Esophagus squamous epithelium (tissue), 5 donors: ENCODE data around the gene ADRA2B. TPM values are rescaled to one million over a fixed set of nuclear protein-coding genes. Genes with fewer than 3 reads are reported as not detected.
"Not testable (repeated sequence)": the region's sequence is repeated elsewhere in the genome, so short reads cannot be mapped to it uniquely, and the experiment has no call there.

Experiments
- DNase-seq: peaks from one replicate; lab custom pipeline; 2025; lab: John Stamatoyannopoulos, UW
- H3K27ac ChIP-seq, 4 donors: fragments of 200-600 bp; sonication (generic); one replicate each; pipeline ENCODE4 v1.5.1; 2016 to 2019; ENCODE audit warnings: mild to moderate bottlenecking in 1 of 4
- H3K27me3 ChIP-seq, 4 donors: fragments of 200-600 bp; sonication (generic); 1 replicate in 3 of 4; 2 replicates in 1 of 4; pipeline versions ENCODE4 v1.5.1 to v1.6.0; 2017 to 2021; ENCODE audit warnings: antibody characterized with exemption in 1 of 4
- H3K36me3 ChIP-seq, 3 donors: fragments of 200-600 bp; sonication (generic); one replicate each; pipeline ENCODE4 v1.5.1; 2016 to 2019
- H3K4me1 ChIP-seq, 3 donors: fragments of 200-600 bp; sonication (generic); one replicate each; pipeline ENCODE4 v1.5.1; 2017 to 2019
- H3K4me3 ChIP-seq, 4 donors: fragments of 200-600 bp; sonication (generic); 1 replicate in 3 of 4; 2 replicates in 1 of 4; pipeline ENCODE4 v1.5.1; 2016 to 2019; ENCODE audit warnings: mild to moderate bottlenecking in 2 of 4, moderate library complexity in 1 of 4
- H3K9me3 ChIP-seq, 3 donors: fragments of 200-600 bp; sonication (generic); one replicate each; pipeline ENCODE4 v1.5.1; 2016 to 2019
- POLR2A ChIP-seq, 4 donors: fragments of 450-650 bp; IDR thresholded peaks; one replicate each; pipeline ENCODE4 v1.6.1; 2017; ENCODE audit warnings: antibody characterized with exemption in 4 of 4, mild to moderate bottlenecking in 4 of 4, moderate library complexity in 3 of 4
- WGBS, 2 donors: methylation state at CpG; one replicate each; pipeline ENCODE4 v1.1.5; 2018; 5-methylcytosine and 5-hydroxymethylcytosine counted together
- intact Hi-C: fragments of 100-400 bp; cut with DNase I; formaldehyde crosslinking; loops from one replicate; pipeline ENCODE4 v1.15.0; 2022
- total RNA-seq, 4 donors: library from RNA; depleted of rRNA; stranded (reverse); fragments of >200 nt; gene quantifications; one replicate each; pipeline ENCODE4 v1.1.0, GENCODE V29; 2016
- TF ChIP-seq, protein P1 (sequence below), 6 experiments: fragments of 450-650 bp in 4 of 6; fragments of 200-600 bp in 2 of 6; sonication (generic) in 2 of 6; IDR thresholded peaks; one replicate each; pipeline ENCODE4 v1.5.1; 2016 to 2019; ENCODE audit warnings: antibody characterized with exemption in 6 of 6, mild to moderate bottlenecking in 4 of 6, moderate library complexity in 4 of 6
- donor health status: DM: yes; HTN: yes; CAD: no.

Gene ADRA2B
- 1 to 10 TPM in 1 of 4 donors, under 1 TPM in 2, not detected in 1; 0.04 to 1.2 (median 0.38) TPM for total RNA-seq

DNA sequence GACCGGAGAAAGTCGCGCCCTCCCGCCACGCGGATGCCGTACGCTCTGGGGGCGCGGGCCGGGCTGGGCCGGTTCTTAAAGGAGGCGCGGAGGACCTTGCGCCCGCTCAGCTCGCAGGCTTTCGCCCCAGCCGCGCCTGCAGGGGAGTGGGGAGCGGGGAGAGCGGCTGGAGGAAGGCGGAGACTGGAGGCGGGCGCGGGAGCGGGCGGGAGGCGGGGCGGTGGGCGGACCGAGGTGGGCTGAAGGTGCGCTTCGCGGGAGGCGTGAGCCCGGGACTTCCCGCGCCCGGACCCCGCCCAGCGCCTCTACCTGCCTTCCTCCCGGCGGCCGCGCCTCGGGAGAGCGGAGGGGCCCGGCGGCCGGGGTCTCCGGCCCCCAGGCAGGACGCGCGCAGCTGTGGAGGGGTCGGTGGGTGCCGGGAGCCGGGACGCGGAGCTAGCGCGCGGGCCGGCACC is at the start of gene ADRA2B:
Gene ADRA2B (minus strand): TSS at position 148 of the 455 bp plus-strand sequence. CDS start 422 bp downstream, outside the sequence.
- TF ChIP-seq, protein P1, sequence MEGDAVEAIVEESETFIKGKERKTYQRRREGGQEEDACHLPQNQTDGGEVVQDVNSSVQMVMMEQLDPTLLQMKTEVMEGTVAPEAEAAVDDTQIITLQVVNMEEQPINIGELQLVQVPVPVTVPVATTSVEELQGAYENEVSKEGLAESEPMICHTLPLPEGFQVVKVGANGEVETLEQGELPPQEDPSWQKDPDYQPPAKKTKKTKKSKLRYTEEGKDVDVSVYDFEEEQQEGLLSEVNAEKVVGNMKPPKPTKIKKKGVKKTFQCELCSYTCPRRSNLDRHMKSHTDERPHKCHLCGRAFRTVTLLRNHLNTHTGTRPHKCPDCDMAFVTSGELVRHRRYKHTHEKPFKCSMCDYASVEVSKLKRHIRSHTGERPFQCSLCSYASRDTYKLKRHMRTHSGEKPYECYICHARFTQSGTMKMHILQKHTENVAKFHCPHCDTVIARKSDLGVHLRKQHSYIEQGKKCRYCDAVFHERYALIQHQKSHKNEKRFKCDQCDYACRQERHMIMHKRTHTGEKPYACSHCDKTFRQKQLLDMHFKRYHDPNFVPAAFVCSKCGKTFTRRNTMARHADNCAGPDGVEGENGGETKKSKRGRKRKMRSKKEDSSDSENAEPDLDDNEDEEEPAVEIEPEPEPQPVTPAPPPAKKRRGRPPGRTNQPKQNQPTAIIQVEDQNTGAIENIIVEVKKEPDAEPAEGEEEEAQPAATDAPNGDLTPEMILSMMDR (IDR thresholded peaks at IDR 0.05) = no peak
- peak in 1 of 4 donors; percentile 29 for TF ChIP-seq POLR2A (IDR thresholded peaks at IDR 0.05)
- Histone ChIP-seq H3K27me3 (peaks cover 0 to 70% (median 3%) of the 10 kb centered on the region in 4 donors), H3K4me3 (peak within 1 kb of the TSS; percentile 56 to 90 (median 72)), H3K9me3 (no peaks in the 10 kb centered on the region), H3K27ac (peak within 1 kb of the TSS; percentile 27 to 79 (median 53)), H3K4me1 (peaks cover 7 to 27% (median 16%) of the 10 kb centered on the region in 3 donors), H3K36me3 (no peaks in the 10 kb centered on the region)
- no CpG with 5 or more reads among the region's 64 CpGs for WGBS, 2 donors
- intact Hi-C loops = no loop called here
- no peak for DNase-seq

GRCh38 chr2:96164459-96165184 is 48.3 kb upstream of the ADRA2B start:
- 53 to 84% methylated on average over 11 to 12 of the region's 18 CpGs for WGBS, 2 donors
- Histone ChIP-seq H3K4me3 (peak overlapping the region in 1 of 4 donors; percentile 10), H3K36me3 (no peaks in the 10 kb centered on the region), H3K27me3 (no peaks in the 10 kb centered on the region), H3K27ac (peak overlapping the region in 3 of 4 donors; percentile 20 to 58 (median 44)), H3K9me3 (peaks cover 0 to 1% (median 0%) of the 10 kb centered on the region in 3 donors), H3K4me1 (peaks cover 0 to 6% (median 0%) of the 10 kb centered on the region in 3 donors)
- DNase-seq = no peak
- peak in 1 of 4 donors; percentile 41 for TF ChIP-seq POLR2A (IDR thresholded peaks at IDR 0.05)
- TF ChIP-seq, protein P1 (IDR thresholded peaks at IDR 0.05) = no peak
- intact Hi-C loops = no loop called here

DNA sequence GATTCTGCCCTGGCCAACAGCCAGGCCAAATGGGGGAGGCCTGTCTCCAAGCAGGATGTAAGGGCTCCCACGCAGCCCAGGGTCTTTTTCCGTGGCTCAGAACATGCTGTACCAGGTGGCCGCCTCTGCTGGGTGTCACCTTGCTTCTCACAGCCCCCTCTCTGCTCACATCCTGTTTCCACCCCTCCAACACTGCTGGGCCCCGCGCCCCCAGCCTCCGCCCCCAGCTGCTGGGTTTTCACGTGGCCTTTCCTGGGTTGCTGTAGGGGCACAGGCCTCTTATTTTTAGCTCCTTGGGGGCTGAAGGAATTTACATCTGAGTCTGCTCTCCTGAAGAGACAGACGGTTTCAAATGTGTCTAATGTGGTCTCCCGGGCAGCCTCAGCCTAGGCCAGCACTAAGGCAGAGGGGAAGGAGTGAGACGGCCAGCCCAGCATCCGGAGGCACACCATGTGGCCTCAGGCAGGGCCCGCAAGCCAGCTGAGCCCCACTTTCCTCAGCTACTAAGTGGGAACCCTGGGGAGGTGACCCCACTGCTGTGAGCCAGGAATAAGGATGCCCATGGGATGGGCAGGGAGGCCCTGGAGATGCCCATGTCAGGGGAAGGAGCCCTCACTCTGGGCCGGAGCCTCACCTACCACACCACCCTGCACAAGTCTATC is 47.5 kb upstream of the ADRA2B start:
- intact Hi-C loops = no loop called here
- TF ChIP-seq POLR2A (IDR thresholded peaks at IDR 0.05) = no peak
- TF ChIP-seq, protein P1 (IDR thresholded peaks at IDR 0.05) = no peak
- DNase-seq = no peak
- Histone ChIP-seq H3K4me1 (peaks cover 0 to 6% (median 0%) of the 10 kb centered on the region in 3 donors), H3K27me3 (peaks cover 0 to 2% (median 0%) of the 10 kb centered on the region in 4 donors), H3K4me3 (no peak overlapping the region), H3K9me3 (no peaks in the 10 kb centered on the region), H3K36me3 (no peaks in the 10 kb centered on the region), H3K27ac (peak overlapping the region in 3 of 4 donors; percentile 22 to 58 (median 44))
- 46 to 47% methylated on average over 5 to 9 of the region's 13 CpGs for WGBS, 2 donors

GRCh38 chr2:96163415-96163767 is 47.0 kb upstream of the ADRA2B start:
- TF ChIP-seq POLR2A (IDR thresholded peaks at IDR 0.05) = no peak
- Histone ChIP-seq H3K36me3 (no peaks in the 10 kb centered on the region), H3K4me1 (peaks cover 0 to 6% (median 0%) of the 10 kb centered on the region in 3 donors), H3K9me3 (no peaks in the 10 kb centered on the region), H3K4me3 (no peak overlapping the region), H3K27ac (peak overlapping the region in 3 of 4 donors; percentile 22 to 34 (median 25)), H3K27me3 (peaks cover 0 to 7% (median 0%) of the 10 kb centered on the region in 4 donors)
- intact Hi-C loops = no loop called here
- 57% methylated on average over 1 of the region's 5 CpGs; no CpG with 5 or more reads in 1 of the 2 donors for WGBS, 2 donors
- no peak for DNase-seq

- TF ChIP-seq, protein P1 (IDR thresholded peaks at IDR 0.05) = no peak
- no peak for TF ChIP-seq POLR2A (IDR thresholded peaks at IDR 0.05)
- WGBS, 2 donors = 30 to 54% methylated on average over 5 of the region's 5 CpGs
- peaks cover 0 to 22% (median 0%) of the 10 kb centered on the region in 4 donors for H3K27me3 ChIP-seq
- DNase-seq = no peak
- H3K4me3 ChIP-seq = no peak overlapping the region
- H3K9me3 ChIP-seq = no peaks in the 10 kb centered on the region
- H3K4me1 ChIP-seq = peaks cover 0 to 11% (median 0%) of the 10 kb centered on the region in 3 donors
- intact Hi-C loops = no loop called here
- no peaks in the 10 kb centered on the region for H3K36me3 ChIP-seq
- H3K27ac ChIP-seq = no peak overlapping the region
Measured at GRCh38 chr2:96161898-96162297, 45.5 kb upstream of the ADRA2B start.

DNA sequence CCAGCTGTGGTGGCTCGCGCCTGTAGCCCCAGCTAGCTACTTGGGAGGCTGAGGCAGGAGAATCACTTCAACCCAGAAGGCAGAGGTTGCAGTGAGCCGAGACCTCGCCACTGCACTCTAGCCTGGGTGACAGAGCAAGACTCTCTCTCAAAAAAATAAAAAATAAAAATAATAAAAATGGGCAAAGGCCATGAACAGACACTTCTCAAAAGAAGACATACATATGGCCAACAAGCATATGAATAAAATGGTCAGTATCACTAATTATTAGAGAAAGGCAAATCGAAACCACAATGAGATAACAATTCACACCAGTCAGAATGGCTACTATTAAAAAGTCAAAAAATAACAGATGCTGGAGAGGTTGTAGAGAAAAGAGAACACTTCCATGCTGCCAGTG is 44.0 kb upstream of the ADRA2B start:
- H3K36me3 ChIP-seq, DNase-seq, H3K27ac ChIP-seq, H3K4me3 ChIP-seq, H3K9me3 ChIP-seq, intact Hi-C loops: not testable (repeated sequence)
- Histone ChIP-seq H3K4me1 (peaks cover 0 to 11% (median 0%) of the 10 kb centered on the region in 3 donors), H3K27me3 (peaks cover 0 to 23% (median 0%) of the 10 kb centered on the region in 4 donors)
- whole genome bisulfite sequencing, 2 donors = 75 to 84% methylated on average over 3 to 5 of the region's 5 CpGs
